ENCODE measurements around the gene ATP2C2. TPM values are rescaled to one million over a fixed set of nuclear protein-coding genes. Genes with fewer than 3 reads are reported as not detected.

The ATP2C2 gene
- total RNA-seq, 1 experiment from 2014 or later, result not detected

DNA sequence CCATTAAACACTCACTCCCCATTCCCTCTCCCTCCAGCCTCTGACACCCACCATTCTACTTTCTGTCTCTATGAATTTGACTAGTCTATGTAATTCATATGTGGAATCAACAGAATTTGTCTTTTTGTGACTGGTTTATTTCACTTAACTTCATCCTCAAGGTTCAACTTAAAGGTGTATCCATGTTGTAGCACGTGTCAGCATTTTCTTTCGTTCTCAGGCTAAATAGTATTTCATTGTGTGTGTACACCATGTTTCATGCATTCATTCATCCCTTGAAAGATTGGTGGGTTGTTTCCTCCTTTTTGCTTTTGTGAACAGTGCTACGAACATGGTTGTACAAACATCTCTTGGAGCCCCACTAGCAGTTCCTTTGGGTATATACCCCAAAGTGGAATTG, 36.0 kb downstream of the ATP2C2 start:
- DNase-seq (ENCODE audit: low spot score), result no peak
- CTCF ChIA-PET, result no interaction called here
- intact Hi-C loops (cut with micrococcal nuclease; ENCODE audit: unreplicated experiment), result no loop called here
- no TSS peak for BruUV-seq (replicated peaks)
- POLR2A ChIA-PET (ENCODE audit: low non-redundant PET), result no interaction called here
- Histone ChIP-seq H3K27ac (ENCODE audit: low read depth, low read length, poor library complexity, severe bottlenecking) (no peak overlapping the region), H3K9me3 (ENCODE audit: low read depth, low read length, poor library complexity, severe bottlenecking) (no peaks in the 10 kb centered on the region), H3K27me3 (replicated peaks; ENCODE audit: insufficient read depth, low read depth, low read length, poor library complexity) (peaks cover 65% of the 10 kb centered on the region), H3K4me3 (ENCODE audit: low read depth, low read length, poor library complexity, severe bottlenecking) (no peak overlapping the region), H3K36me3 (ENCODE audit: insufficient read depth, low read length, poor library complexity, severe bottlenecking) (no peaks in the 10 kb centered on the region), H3K4me1 (ENCODE audit: insufficient read depth, low read length, poor library complexity, severe bottlenecking) (no peaks in the 10 kb centered on the region)
- no peak for TF ChIP-seq CTCF (conservative IDR thresholded peaks at IDR 0.05; ENCODE audit: low read depth, low read length)
- no peak for TF ChIP-seq EZH2 (IDR thresholded peaks at IDR 0.05; ENCODE audit: borderline replicate concordance, low read depth, low read length, poor library complexity, severe bottlenecking)

- intact Hi-C loops (cut with micrococcal nuclease; ENCODE audit: unreplicated experiment), result no loop called here
- BruUV-seq (replicated peaks), result no TSS peak
- no peaks in the 10 kb centered on the region for H3K4me1 ChIP-seq (ENCODE audit: insufficient read depth, low read length, poor library complexity, severe bottlenecking)
- no peak overlapping the region for H3K4me3 ChIP-seq (ENCODE audit: low read depth, low read length, poor library complexity, severe bottlenecking)
- no peaks in the 10 kb centered on the region for H3K9me3 ChIP-seq (ENCODE audit: low read depth, low read length, poor library complexity, severe bottlenecking)
- CTCF ChIA-PET, result no interaction called here
- no peak for TF ChIP-seq EZH2 (IDR thresholded peaks at IDR 0.05; ENCODE audit: borderline replicate concordance, low read depth, low read length, poor library complexity, severe bottlenecking)
- no peak for TF ChIP-seq CTCF (conservative IDR thresholded peaks at IDR 0.05; ENCODE audit: low read depth, low read length)
- no peaks in the 10 kb centered on the region for H3K36me3 ChIP-seq (ENCODE audit: insufficient read depth, low read length, poor library complexity, severe bottlenecking)
- POLR2A ChIA-PET (ENCODE audit: low non-redundant PET), result no interaction called here
- H3K27ac ChIP-seq (ENCODE audit: low read depth, low read length, poor library complexity, severe bottlenecking), result no peak overlapping the region
- peaks cover 65% of the 10 kb centered on the region for H3K27me3 ChIP-seq (replicated peaks; ENCODE audit: insufficient read depth, low read depth, low read length, poor library complexity)
- no peak for DNase-seq (ENCODE audit: low spot score)
Measured at GRCh38 chr16:84404936-84405639, 36.8 kb downstream of the ATP2C2 start.

DNA sequence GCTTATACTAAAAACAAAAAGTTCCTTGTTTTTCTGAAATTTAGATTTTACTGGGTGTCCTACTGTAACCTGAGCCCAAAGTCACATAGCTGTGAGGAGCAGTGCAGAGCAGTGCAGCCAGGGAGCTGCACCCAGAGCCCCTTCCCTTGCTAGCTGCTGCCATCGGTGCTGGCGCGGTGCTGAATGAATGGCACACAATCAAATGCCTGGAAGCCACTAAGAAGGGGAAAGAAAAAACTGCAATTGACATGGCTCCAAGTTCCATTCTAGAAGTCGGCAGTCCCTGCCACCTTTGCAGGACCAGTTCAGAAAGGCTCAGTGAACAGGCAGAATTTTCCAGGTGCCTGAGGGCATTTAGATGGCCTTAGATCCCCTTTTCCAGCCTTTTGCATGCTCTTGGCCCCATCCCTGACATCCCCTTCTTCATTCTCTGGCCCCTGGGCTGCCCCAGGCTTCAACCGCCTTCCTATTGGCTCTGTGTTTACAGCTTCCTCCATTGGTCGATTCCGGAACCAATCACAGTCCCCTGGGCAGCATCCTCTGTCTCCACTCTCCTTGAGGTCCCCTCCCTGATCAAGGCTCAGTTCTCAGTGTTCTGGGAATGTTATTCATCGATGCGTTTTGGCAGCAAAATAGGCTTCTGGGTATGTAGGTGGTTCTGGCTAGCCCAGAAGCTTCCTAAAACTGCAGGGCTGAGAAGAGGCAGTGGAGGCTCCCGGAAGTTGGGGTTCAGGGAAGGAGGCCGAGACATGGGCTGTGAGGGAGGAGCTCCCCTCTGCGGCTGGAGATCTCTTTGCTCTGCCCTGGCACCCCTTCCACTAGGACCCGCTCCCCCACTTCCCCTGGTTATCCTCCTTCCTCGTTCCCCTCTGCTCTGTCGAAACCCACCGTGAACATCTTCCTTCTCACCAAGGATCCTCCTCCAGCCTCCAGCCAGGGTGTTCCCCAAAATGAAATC, 37.9 kb downstream of the ATP2C2 start:
- ChIA-PET POLR2A (ENCODE audit: low non-redundant PET) (no interaction called here), CTCF (no interaction called here)
- intact Hi-C loops (cut with micrococcal nuclease; ENCODE audit: unreplicated experiment), result no loop called here
- Histone ChIP-seq H3K27ac (ENCODE audit: low read depth, low read length, poor library complexity, severe bottlenecking) (no peak overlapping the region), H3K9me3 (ENCODE audit: low read depth, low read length, poor library complexity, severe bottlenecking) (no peaks in the 10 kb centered on the region), H3K36me3 (ENCODE audit: insufficient read depth, low read length, poor library complexity, severe bottlenecking) (no peaks in the 10 kb centered on the region), H3K4me3 (ENCODE audit: low read depth, low read length, poor library complexity, severe bottlenecking) (no peak overlapping the region), H3K27me3 (replicated peaks; ENCODE audit: insufficient read depth, low read depth, low read length, poor library complexity) (peaks cover 65% of the 10 kb centered on the region), H3K4me1 (ENCODE audit: insufficient read depth, low read length, poor library complexity, severe bottlenecking) (no peaks in the 10 kb centered on the region)
- TF ChIP-seq CTCF (conservative IDR thresholded peaks at IDR 0.05; ENCODE audit: low read depth, low read length) (no peak), EZH2 (IDR thresholded peaks at IDR 0.05; ENCODE audit: borderline replicate concordance, low read depth, low read length, poor library complexity, severe bottlenecking) (no peak)
- BruUV-seq (replicated peaks), result no TSS peak
- DNase-seq (ENCODE audit: low spot score), result no peak
